GM12801 (cell line): ENCODE measurements around the gene DMXL1.

Experiments used
- TF ChIP-seq, protein P1 (sequence below): IDR thresholded peaks from one replicate; pipeline ENCODE4 v1.5.1; 2011; ENCODE audit warnings: control low read depth; ENCODE audit not compliant: insufficient read length; ENCODE audit errors: extremely low read depth

DMXL1 gene

DNA sequence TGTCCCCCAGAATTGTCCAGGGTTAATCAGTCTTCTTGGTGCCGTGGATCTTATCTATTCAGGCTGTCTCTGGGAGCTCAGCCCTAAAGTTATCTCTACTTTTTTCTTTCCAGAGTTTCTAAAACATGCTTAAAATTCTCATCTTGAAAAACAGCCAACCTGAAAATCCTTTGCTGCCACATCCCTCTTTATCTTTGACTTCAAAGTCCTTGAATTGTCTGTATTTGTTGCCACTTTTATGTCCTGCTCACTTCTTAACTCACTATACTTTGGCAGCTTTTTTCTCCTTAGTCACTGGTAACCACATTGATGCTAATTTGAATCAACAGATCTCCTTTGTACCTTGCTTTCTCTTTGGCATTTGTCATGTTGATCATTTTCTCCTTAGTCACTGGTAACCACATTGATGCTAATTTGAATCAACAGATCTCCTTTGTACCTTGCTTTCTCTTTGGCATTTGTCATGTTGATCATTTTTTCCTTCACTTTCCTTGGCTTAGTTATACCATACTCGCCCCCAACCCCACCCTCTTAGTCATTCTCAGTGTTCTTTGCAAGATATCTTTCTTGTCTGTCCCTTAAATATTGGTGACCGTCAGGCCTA lies 8.5 kb downstream of the DMXL1 start:
- TF ChIP-seq, protein P1, sequence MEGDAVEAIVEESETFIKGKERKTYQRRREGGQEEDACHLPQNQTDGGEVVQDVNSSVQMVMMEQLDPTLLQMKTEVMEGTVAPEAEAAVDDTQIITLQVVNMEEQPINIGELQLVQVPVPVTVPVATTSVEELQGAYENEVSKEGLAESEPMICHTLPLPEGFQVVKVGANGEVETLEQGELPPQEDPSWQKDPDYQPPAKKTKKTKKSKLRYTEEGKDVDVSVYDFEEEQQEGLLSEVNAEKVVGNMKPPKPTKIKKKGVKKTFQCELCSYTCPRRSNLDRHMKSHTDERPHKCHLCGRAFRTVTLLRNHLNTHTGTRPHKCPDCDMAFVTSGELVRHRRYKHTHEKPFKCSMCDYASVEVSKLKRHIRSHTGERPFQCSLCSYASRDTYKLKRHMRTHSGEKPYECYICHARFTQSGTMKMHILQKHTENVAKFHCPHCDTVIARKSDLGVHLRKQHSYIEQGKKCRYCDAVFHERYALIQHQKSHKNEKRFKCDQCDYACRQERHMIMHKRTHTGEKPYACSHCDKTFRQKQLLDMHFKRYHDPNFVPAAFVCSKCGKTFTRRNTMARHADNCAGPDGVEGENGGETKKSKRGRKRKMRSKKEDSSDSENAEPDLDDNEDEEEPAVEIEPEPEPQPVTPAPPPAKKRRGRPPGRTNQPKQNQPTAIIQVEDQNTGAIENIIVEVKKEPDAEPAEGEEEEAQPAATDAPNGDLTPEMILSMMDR, result no peak

DNA sequence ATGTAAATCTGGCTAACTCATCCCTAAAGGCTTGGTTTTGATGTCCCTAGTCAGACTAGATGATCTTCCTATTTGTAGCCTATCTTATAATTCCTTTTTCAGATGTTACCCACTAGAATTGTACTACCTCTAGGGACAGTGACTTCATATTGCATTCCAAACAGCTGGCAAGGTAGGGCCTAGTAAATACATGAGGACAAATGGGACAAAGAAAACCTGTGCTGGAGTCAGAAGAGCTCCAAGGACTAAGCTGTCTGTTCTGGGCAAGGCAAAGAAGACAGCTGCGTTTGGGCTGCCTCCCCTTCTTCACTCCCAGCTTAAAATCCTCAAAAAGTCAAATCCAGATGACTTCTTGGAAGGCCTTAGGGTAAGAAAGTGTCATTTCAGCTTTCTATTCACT lies 10.0 kb downstream of the DMXL1 start:
- TF ChIP-seq, protein P1, result no peak

DNA sequence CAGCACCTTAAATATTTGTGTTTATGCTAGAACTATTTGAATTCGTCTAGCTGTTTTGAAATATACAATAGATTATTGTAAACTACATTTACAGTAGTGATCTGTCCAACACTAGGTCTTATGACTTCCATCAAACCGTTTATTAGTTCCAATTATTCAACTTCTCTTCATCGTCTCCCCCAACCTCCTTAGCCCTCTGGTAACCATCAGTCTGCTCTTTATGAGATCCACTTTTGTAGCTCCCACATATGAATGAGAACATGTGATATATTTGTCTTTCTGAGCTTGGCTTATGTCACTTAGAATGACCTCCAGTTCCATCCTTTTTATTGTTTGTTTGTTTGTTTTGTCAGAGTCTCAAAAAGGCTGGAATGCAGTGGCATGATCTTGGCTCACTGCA lies 11.8 kb downstream of the DMXL1 start:
- TF ChIP-seq, protein P1, result no peak

DNA sequence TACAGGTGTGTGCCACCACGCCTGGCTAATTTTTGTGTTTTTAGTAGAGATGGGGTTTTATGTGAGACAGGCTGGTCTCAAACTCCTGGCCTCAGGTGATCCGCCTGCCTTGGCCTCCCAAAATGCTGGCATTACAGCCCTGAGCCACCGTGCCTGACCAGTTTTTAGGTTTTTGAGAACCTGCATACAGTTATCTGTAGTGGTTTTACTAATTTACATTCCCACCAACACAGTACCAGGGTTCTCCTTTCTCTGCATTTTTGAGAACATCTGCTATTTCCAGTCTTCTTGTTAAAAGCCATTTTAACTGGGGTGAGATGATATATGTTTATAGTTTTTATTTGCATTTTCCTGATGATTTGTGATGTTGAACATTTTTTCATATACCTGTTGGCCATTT lies 12.8 kb downstream of the DMXL1 start:
- TF ChIP-seq, protein P1, result no peak

DNA sequence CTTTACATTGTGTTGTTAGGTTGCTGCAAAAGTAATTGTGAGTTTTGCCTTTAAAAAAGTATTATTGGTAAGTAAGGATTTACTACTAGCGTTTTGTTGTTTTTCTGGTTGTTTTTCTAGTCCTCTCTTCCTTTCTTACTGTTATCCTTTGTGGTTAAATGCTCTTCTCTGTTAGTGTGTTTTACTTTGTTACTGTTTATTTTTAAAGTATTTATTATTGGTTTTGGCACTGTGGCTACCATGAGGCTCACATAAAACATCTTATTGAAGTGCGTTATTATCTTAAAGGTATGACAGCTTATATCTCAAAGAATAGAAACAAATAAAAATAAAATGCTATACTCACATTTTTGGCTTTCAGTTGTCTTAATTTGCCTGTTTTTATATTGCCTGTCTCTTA lies 17.6 kb downstream of the DMXL1 start:
- TF ChIP-seq, protein P1, result no peak

DNA sequence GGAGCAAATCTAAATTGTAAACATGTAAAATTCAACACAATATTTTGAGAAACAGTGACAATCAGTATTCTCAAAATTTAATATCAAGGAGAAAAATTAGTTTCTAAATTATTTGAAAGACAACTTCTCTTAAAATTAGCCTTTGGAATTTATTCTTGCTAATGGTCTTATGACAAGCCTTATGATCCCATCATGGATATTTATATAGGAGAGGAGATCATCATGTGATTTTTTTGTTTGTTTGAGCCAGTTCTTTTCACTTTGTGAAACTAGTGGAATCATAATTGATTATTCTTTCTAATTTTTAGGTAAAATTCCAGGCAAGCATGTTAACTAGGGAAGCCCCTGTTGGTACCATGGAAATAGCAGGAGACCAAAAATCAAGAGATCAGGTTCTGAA lies 24.7 kb downstream of the DMXL1 start:
- TF ChIP-seq, protein P1, result no peak

DNA sequence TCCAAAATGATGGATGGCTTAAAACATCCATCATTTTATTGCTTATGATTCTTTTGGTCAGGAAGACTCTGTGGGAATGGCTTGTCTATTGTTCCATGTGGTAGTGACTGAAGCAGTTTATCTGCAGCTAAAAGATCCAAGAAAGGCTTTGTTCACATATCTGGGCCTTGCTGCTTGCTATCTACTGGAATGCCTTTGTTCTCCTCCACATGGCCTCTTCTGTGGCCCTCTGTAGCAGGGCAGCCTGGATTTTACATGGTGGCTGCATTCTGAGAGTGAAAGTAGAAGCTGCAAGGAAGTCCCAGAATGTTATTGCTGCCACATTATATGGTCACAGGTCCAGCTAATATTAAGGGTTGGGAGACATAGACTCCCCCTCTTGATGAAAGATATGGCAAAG lies 35.1 kb downstream of the DMXL1 start:
- TF ChIP-seq, protein P1, result no peak
